DMS53 treated with DMSO at 0.1 percent for 48 hours (cell line): ENCODE measurements around the gene NHSL2.
"Not testable (repeated sequence)": the region's sequence is repeated elsewhere in the genome, so short reads cannot be mapped to it uniquely, and the experiment has no call there.

Source experiments
- DNase-seq: peaks from one replicate; lab custom pipeline; 2025; ENCODE audit not compliant: unreplicated experiment; lab: John Stamatoyannopoulos, UW

The NHSL2 gene

DNA sequence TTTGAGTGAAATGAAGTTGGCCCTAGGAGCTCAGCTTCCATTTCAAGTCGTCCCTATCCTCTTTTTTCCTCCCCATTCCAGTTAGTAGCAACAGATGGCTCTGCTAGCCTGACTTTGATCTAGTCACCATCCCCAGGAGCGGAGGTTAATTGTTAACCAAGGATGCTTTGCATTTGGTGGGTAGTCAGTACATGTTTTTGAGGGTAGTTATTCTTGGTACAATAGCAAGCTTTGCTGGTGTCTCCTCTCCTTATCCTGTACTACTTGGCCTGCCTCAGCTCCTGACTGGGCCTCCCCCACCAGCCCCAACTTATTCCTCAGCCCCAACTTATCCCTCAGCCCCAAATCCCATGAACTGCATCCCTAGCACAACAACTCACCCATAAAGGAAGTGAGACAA is 235.9 kb downstream of the NHSL2 start:
- peak; percentile 57 for DNase-seq

DNA sequence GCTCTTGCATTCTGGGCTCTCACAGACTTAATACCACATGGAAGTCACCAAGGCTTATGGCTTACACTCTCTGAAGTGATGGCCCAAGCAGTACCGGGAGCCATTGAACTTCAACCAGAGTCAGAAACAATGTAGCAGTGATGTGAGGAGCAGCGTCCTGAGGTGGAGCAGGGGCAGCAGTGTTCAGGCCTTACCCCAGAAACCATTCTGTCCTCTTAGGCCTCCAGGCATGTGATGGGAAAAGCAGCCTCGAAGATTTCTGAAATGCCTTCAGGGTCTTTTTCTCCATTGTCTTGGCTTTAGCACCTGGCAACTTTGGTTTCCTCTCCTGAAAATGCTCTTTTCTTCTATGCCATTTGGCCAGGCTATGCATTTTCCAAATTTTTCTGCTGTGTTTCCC is 248.1 kb downstream of the NHSL2 start:
- DNase-seq: no peak

DNA sequence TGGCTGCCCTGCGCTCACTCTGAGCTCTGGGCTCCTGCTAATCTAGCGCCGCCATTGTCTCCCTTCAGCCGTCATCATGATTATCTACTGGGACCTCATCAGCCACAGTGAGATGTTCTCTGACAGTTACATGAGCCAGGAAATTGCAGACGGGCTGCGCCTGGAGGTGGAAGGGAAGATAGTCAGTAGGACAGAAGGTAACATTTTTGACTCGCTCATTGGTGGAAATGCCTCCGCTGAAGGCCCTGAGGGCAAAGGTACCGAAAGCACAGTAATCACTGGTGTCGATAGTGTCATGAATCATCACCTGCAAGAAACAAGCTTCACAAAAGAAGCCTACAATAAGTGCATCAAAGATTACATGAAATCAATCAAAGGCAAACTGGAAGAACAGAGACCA is 249.1 kb downstream of the NHSL2 start:
- no peak for DNase-seq

DNA sequence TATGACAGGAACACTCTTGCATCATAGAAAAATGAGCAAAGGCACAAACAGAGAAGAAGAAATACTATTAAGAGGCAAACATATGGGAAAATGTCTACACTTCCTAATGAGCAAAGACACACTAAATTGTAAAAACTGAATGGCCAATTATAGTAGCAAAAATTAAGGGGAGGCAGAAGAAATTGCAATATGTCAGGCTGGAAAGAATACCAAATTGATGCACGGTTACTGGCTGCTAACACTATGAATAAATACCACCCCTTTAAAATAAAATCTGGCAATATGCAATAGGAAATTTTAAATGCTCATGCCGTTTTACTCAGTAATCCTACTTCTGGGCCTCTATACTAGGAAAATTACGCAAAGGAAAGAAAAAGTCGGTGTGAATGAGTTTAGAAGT is 254.9 kb downstream of the NHSL2 start:
- DNase-seq: no peak

DNA sequence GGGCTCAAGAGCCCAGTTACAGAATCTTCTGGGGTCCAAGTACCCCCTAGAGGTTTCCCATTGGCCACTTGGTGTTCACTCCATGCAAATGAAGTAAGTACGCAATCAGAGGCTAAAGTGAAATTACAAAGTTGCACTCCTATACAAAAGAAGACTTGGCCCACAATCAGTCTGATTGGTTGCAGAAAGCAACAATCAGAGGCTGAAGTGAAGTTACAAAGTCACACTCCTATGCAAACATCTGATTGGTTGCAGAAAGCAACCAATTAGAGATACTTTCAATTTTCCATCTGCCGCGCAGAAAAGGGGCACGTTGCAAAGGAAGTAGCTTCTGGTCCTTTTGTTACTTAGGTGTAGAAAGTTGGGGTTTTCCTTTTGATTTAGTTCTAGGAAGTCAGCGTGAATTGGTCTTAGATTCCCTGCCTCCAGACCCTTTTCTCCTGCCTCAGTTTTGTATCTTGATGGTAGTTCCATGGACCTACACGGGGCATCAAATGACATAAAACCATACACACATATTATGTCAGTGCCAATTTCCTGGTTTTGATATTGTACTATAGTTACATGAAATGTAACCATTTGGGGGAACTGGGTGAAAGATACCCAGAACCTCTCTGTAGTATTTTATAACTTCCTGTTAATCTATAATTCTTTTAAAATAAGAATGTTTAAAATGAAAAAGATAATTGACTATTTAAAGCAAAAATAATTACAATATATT is 258.5 kb downstream of the NHSL2 start:
- no peak for DNase-seq

DNA sequence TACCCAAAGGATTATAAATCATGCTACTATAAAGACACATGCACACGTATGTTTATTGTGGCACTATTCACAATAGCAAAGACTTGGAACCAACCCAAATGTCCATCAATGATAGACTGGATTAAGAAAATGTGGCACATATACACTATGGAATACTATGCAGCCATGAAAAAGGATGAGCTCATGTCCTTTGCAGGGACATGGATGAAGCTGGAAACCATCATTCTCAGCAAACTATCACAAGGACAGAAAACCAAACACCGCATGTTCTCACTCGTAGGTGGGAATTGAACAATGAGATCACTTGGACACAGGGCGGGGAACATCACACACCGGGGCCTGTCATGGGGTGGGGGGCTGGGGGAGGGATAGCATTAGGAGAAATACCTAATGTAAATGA is 265.6 kb downstream of the NHSL2 start:
- not testable (repeated sequence) for DNase-seq

DNA sequence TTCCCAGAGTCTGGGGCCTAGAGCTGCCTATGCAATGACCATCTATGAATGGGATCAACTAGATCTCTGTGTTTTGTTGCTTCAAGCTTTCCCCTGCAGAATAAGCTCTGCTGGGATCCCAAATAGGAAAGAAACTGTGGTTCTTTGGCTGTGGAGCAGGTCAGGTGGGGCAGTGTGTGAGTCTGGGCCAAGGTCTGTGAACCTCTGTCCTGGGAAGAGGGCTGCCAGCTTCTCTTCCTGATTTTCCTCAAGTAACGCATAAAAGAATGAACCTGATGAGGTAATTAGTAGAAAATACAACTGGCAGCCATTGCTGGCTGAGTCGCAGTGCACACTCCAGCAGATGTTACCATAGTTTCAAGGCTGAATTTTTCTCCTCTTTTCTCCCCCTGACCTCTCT is 266.3 kb downstream of the NHSL2 start:
- no peak for DNase-seq

DNA sequence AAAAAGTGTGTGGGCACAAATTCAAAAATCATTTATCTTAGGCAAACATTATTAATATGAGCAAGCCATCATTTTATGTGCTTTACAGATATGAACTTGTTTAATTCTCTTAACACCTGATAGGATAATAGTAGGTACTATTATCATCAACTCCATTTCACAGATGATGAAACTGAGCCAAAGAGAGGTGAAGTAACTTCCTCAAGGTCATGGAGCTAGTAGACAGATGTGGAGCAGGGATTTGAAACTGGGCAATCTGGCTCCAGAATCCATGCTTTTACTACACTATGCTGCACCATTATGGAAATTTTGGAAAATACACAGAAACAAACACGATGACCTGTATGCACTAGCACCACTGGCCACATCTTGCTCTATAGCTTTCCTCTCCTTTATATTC is 269.9 kb downstream of the NHSL2 start:
- no peak for DNase-seq

DNA sequence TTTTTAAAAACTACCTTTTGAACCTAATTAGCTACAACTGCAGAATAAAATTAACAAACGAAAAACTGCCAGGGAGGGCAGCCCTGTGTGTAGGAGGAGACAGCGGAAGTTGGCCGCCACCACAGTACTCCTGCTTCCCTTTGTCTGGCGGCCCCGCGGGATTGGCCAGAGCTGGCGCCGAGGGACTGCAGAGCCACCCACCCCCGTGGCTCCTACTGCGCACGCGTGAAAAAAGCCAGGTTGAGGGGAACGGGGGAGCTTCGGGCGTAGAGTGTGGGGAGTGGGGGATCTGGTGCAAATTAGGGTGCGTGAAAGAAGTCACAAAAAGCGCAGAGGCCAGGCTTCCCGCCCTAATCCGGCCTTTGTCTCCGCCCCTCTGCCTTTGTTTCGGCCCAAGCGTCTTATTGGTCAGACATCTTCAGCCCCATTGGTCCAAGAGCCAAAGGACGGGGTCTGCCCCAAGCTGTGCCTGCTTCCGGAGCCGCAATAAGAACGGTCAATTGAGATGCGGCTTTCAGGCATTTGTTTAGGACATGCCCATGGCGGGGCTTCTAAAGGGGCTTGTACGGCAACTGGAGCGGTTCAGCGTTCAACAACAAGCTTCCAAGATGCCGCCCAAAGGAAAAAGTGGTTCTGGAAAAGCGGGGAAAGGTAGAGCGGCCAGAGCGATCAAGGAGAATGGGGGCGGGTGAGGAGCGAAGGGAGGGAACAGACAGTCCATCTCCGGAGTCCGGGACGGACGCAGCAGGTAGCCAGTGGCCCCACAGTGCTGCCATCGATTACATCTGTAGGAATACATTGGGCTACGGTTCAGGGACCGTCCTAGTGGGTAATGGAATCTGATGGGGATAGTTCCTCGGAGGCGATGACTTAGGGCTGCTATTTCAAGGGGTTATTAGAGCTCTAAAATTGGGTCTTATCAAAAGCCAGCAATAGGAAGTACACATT is 270.8 kb downstream of the NHSL2 start, which contains the start of gene PIN4:
TSS of gene PIN4 (plus strand) at position 580 of the 948 bp plus-strand sequence. CDS start at position 609, 29 bp downstream.
- DNase-seq: peak; percentile 95

DNA sequence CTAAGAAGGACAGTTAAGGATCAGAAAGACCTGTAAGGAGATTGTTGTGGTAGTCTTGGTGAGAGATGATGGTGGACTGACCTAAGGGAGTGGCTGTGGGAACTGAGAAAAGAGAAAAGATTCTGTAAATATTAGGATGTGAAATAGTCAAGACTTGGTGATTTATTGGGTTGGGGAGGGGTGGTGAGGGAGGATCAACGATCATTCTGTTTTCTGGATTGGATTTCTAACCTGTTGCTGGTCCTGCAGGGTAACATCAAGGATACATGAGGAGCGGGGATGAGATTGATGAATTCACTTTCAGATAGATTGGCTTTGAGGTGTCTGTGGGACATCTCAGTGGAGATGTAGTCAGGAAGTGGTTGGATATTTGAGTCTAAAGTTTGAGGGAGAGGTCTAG is 272.3 kb downstream of the NHSL2 start:
- DNase-seq: no peak

DNA sequence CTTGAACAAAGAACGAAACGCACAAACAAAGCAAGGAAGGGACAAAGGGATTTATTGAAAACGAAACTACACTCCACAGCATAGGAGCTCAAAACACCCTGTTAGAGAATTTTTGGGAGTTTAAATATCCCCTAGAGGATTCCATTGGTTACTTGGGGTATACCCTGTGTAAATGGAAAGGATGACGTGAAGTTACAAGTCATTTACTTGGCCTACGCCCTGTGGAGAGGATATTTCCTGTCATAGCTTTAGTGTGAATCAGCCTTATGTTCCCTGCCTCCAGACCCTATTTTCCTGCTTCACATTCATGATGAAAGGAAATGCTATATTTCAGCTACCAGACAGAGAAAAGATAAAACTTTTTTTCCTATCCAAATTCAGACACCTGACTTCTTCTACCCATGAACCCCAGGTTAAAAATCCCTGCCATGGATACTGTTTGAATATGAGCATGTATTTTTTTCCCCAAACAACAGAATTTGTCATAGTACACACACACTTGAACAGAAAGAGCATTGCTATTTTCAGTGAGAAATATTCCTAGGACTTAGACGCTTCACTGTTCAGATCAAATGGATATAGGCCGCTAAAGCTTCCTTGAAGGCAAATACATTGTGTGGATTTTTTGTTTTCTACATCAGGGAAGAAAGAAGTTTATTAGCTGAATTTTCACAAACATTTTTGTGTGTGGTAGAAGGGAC is 291.3 kb downstream of the NHSL2 start:
- no peak for DNase-seq
